HepG2 (cell line): ENCODE results near the gene CTDNEP1. TPM values are rescaled to one million over a fixed set of nuclear protein-coding genes. Genes with fewer than 3 reads are reported as not detected.

Source experiments
- ATM ChIP-seq: fragments of 450-650 bp; IDR thresholded peaks from 2 replicates; pipeline ENCODE4 v1.7.1; 2017; ENCODE audit warnings: mild to moderate bottlenecking, borderline replicate concordance
- DNMT1 ChIP-seq: sonication (generic); formaldehyde crosslinking; IDR thresholded peaks from 2 replicates; pipeline ENCODE4 v1.5.1; 2020; ENCODE audit warnings: mild to moderate bottlenecking, missing genetic modification reagents
- GTF3A ChIP-seq: sonication (generic); formaldehyde crosslinking; conservative IDR thresholded peaks from 2 replicates; pipeline ENCODE4 v1.4.0; 2020; ENCODE audit warnings: mild to moderate bottlenecking, missing genetic modification reagents
- IRF1 ChIP-seq: sonication (generic); formaldehyde crosslinking; IDR thresholded peaks from 2 replicates; pipeline ENCODE4 v1.4.0; 2020; ENCODE audit warnings: low read depth, mild to moderate bottlenecking, missing genetic modification reagents
- IRF2 ChIP-seq: IDR thresholded peaks from 2 replicates; pipeline ENCODE4 v1.6.1; 2018; ENCODE audit warnings: missing genetic modification reagents, missing compliant biosample characterization
- NR2F6 ChIP-seq, 2 experiments: IDR thresholded peaks; 2 replicates each; pipeline ENCODE4 v1.6.1; 2016; ENCODE audit warnings: antibody characterized with exemption in 1 of 2, mild to moderate bottlenecking in 1 of 2
- ONECUT2 ChIP-seq: sonication (generic); formaldehyde crosslinking; IDR thresholded peaks from 2 replicates; pipeline ENCODE4 v1.4.0; 2020; ENCODE audit warnings: missing genetic modification reagents
- PHF8 ChIP-seq: sonication (generic); formaldehyde crosslinking; IDR thresholded peaks from 2 replicates; pipeline ENCODE4 v1.5.0; 2020; ENCODE audit warnings: missing genetic modification reagents
- POGZ ChIP-seq: sonication (generic); formaldehyde crosslinking; IDR thresholded peaks from 2 replicates; pipeline ENCODE4 v1.4.0; 2020; ENCODE audit warnings: mild to moderate bottlenecking, missing genetic modification reagents
- RBFOX2 ChIP-seq: fragments of 200-400 bp; formaldehyde crosslinking; IDR thresholded peaks from 2 replicates; pipeline ENCODE4 v1.6.1; 2017; ENCODE audit warnings: low read depth, mild to moderate bottlenecking, low read length
- RFX5 ChIP-seq: IDR thresholded peaks from 2 replicates; pipeline ENCODE4 v1.6.1; 2011; ENCODE audit warnings: low read depth, low read length, improper control_type of control experiment
- TP53 ChIP-seq: sonication (generic); formaldehyde crosslinking; conservative IDR thresholded peaks from 2 replicates; pipeline ENCODE4 v1.4.0; 2020; ENCODE audit warnings: missing genetic modification reagents
- ZMAT3 ChIP-seq: sonication (generic); formaldehyde crosslinking; conservative IDR thresholded peaks from 2 replicates; pipeline ENCODE4 v1.7.0; 2021; ENCODE audit warnings: missing genetic modification reagents
- ZNF136 ChIP-seq: sonication (generic); formaldehyde crosslinking; IDR thresholded peaks from 2 replicates; pipeline ENCODE4 v1.8.1; 2022; ENCODE audit warnings: low read depth, mild to moderate bottlenecking, moderate library complexity, missing genetic modification reagents
- ZNF496 ChIP-seq: sonication (generic); formaldehyde crosslinking; IDR thresholded peaks from 2 replicates; pipeline ENCODE4 v1.8.1; 2023; ENCODE audit warnings: mild to moderate bottlenecking, moderate library complexity, missing genetic modification reagents; ENCODE audit not compliant: insufficient replicate concordance
- ZNF557 ChIP-seq: sonication (generic); formaldehyde crosslinking; IDR thresholded peaks from 2 replicates; pipeline ENCODE4 v1.4.0; 2020; ENCODE audit warnings: missing genetic modification reagents
- ZNF564 ChIP-seq: sonication (generic); formaldehyde crosslinking; IDR thresholded peaks from 2 replicates; pipeline ENCODE4 v1.8.1; 2023; ENCODE audit warnings: mild to moderate bottlenecking, missing genetic modification reagents
- ZSCAN21 ChIP-seq: sonication (generic); formaldehyde crosslinking; IDR thresholded peaks from 2 replicates; pipeline ENCODE4 v1.8.0; 2022; ENCODE audit warnings: mild to moderate bottlenecking, missing genetic modification reagents, moderate library complexity, borderline replicate concordance
- polyA plus RNA-seq, 8 experiments: library from polyadenylated mRNA; depleted of rRNA in 3 of 8; stranded (reverse) in 7 of 8; unstranded in 1 of 8; fragments of >200 nt; fragmentation: Illumina TruSeq in 4 of 8; extraction: Trizol in 4 of 8; gene quantifications; 2 replicates each; pipeline versions ENCODE4 v1.2.1 to v1.2.3, GENCODE V29; 2011 to 2016; ENCODE audit warnings: low read depth in 4 of 8, missing spikeins in 1 of 8, mixed read lengths in 1 of 8; ENCODE audit not compliant: insufficient read depth in 1 of 8
- total RNA-seq, 5 experiments: library from RNA; depleted of rRNA; stranded (reverse); fragments of >200 nt; fragmentation: Illumina TruSeq; extraction: Trizol; gene quantifications; 2 replicates each; pipeline ENCODE4 v1.2.3, GENCODE V29; 2016; ENCODE audit warnings: low read depth in 1 of 5
- TF ChIP-seq, protein P1 (sequence below): IDR thresholded peaks from 2 replicates; pipeline ENCODE4 v1.6.1; 2018; ENCODE audit warnings: missing genetic modification reagents
- TF ChIP-seq, protein P2 (sequence below): sonication (generic); formaldehyde crosslinking; IDR thresholded peaks from 2 replicates; pipeline ENCODE4 v1.4.0; 2020; ENCODE audit warnings: missing genetic modification reagents, low read depth, mild to moderate bottlenecking, borderline replicate concordance
- TF ChIP-seq, protein P3 (sequence below): sonication (generic); formaldehyde crosslinking; IDR thresholded peaks from 2 replicates; pipeline ENCODE4 v1.4.0; 2020; ENCODE audit warnings: missing genetic modification reagents
- TF ChIP-seq, protein P4 (sequence below): sonication (generic); formaldehyde crosslinking; IDR thresholded peaks from 2 replicates; pipeline ENCODE4 v1.8.0; 2022; ENCODE audit warnings: mild to moderate bottlenecking, missing genetic modification reagents, moderate library complexity

The CTDNEP1 gene
- total and polyA plus RNA-seq, 2 of the 13 experiments (the other 11 are each of a cell fraction or from before 2014, with no cell fraction given): 19.8 to 118 TPM

DNA sequence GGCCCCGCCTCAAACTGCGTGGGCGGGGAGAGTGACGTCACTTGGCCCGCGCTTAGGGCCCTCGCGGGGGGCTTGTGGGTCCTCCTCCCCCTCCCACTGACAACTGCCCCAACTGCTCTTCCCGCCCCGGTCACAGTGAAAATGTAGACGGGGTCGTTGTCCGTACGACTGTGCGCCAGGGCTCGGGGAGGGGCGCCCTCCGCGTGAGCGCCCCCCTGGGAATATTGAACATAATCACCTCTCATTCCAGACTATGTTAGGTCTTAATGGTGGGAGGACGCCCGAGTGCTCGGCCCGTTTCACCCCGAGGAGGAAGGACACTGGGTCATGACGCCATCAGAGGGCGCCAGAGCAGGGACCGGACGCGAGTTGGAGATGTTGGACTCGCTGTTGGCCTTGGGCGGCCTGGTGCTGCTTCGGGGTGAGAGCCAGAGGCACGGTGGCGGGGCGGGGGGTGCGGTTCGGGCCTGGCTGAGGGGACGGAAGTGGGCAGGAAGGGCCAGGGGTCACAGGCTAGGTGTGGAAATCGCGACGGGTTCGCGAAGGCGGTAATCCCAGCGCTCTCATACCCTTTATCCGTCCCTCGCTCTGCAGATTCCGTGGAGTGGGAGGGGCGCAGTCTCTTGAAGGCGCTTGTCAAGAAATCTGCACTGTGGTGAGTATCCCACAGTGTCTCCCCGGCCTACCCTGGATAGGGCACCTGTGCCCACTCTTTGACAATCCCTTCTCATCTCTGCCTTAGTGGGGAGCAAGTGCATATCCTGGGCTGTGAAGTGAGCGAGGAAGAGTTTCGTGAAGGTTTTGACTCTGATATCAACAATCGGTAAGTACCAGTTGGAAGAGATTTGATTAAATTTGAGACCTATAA, 876 bp upstream of the CTDNEP1 start, which contains the start of gene ELP5 (continued):
- TF ChIP-seq ZNF557 (CRISPR knock-in tag): no peak
- peak; percentile 88 for TF ChIP-seq IRF2 (CRISPR knock-in tag)
- TF ChIP-seq RBFOX2: peak; percentile 88
- TF ChIP-seq ZNF136: 0 out of 2 replicates have a peak, but pooled peaks have one; percentile 17
- peak; percentile 81; the same call in 1 of the 2 replicates for TF ChIP-seq ZSCAN21
- peak; percentile 50; the same call in 1 of the 2 replicates for TF ChIP-seq NR2F6 (IDR thresholded peaks at IDR 0.05)
- TF ChIP-seq NR2F6 (CRISPR knock-in tag; IDR thresholded peaks at IDR 0.05): peak; percentile 80
- TF ChIP-seq, protein P1, sequence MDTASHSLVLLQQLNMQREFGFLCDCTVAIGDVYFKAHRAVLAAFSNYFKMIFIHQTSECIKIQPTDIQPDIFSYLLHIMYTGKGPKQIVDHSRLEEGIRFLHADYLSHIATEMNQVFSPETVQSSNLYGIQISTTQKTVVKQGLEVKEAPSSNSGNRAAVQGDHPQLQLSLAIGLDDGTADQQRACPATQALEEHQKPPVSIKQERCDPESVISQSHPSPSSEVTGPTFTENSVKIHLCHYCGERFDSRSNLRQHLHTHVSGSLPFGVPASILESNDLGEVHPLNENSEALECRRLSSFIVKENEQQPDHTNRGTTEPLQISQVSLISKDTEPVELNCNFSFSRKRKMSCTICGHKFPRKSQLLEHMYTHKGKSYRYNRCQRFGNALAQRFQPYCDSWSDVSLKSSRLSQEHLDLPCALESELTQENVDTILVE (CRISPR knock-in tag): peak; percentile 92
- TF ChIP-seq, protein P2, sequence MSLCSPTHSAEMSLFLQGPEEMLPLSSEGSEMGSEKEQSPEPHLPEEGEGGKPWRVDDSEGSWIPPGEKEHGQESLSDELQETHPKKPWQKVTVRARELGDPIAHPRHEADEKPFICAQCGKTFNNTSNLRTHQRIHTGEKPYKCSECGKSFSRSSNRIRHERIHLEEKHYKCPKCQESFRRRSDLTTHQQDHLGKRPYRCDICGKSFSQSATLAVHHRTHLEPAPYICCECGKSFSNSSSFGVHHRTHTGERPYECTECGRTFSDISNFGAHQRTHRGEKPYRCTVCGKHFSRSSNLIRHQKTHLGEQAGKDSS (CRISPR knock-in tag): peak; percentile 96; the same call in 1 of the 2 replicates
- no peak for TF ChIP-seq IRF1
- TF ChIP-seq GTF3A (CRISPR knock-in tag): no peak
- 0 out of 2 replicates have a peak, but pooled peaks have one; percentile 40 for TF ChIP-seq ZNF564 (CRISPR knock-in tag)
- peak; percentile 85 for TF ChIP-seq POGZ
- TF ChIP-seq PHF8 (CRISPR knock-in tag): peak; percentile 87
- no peak for TF ChIP-seq ONECUT2 (CRISPR knock-in tag)
- no peak for TF ChIP-seq ZNF496 (CRISPR knock-in tag)
- TF ChIP-seq ZMAT3 (CRISPR knock-in tag): no peak
- no peak; the same call in 1 of the 2 replicates for TF ChIP-seq RFX5
- TF ChIP-seq ATM: no peak
- TF ChIP-seq, protein P3, sequence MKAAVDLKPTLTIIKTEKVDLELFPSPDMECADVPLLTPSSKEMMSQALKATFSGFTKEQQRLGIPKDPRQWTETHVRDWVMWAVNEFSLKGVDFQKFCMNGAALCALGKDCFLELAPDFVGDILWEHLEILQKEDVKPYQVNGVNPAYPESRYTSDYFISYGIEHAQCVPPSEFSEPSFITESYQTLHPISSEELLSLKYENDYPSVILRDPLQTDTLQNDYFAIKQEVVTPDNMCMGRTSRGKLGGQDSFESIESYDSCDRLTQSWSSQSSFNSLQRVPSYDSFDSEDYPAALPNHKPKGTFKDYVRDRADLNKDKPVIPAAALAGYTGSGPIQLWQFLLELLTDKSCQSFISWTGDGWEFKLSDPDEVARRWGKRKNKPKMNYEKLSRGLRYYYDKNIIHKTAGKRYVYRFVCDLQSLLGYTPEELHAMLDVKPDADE: no peak
- TF ChIP-seq DNMT1: no peak
- peak; percentile 17; the same call in 1 of the 2 replicates for TF ChIP-seq TP53 (CRISPR knock-in tag)
- TF ChIP-seq, protein P4, sequence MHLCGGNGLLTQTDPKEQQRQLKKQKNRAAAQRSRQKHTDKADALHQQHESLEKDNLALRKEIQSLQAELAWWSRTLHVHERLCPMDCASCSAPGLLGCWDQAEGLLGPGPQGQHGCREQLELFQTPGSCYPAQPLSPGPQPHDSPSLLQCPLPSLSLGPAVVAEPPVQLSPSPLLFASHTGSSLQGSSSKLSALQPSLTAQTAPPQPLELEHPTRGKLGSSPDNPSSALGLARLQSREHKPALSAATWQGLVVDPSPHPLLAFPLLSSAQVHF (CRISPR knock-in tag): no peak
